AG04449 (cell line): ENCODE results near the gene KIAA0319L.

Experiments
- CTCF ChIA-PET: fragments of 350-600 bp; formaldehyde crosslinking; extraction: SDS; loops from one replicate; lab custom pipeline; 2021; ENCODE audit warnings: antibody characterized with exemption; lab: Yijun Ruan, JAX
- POLR2A ChIA-PET: fragments of 400-600, 350-600 bp; formaldehyde crosslinking; extraction: SDS; loops from one replicate; lab custom pipeline; 2020; ENCODE audit warnings: antibody characterized with exemption, inconsistent platforms; lab: Yijun Ruan, JAX
- DNase-seq: peaks from one replicate; pipeline ENCODE4 v3.0.0-alpha.2; 2010; ENCODE audit warnings: low read depth, low spot score
- H3K4me3 ChIP-seq: 2 replicates; pipeline ENCODE4 v1.5.1; 2011; ENCODE audit warnings: low read depth, mild to moderate bottlenecking, control low read depth, low read length
- TF ChIP-seq, protein P1 (sequence below): IDR thresholded peaks from one replicate; pipeline ENCODE4 v1.5.1; 2011; ENCODE audit warnings: mild to moderate bottlenecking, moderate library complexity, low read length, control low read depth, inconsistent platforms; ENCODE audit not compliant: insufficient read depth; ENCODE audit errors: missing control alignments

KIAA0319L gene

DNA sequence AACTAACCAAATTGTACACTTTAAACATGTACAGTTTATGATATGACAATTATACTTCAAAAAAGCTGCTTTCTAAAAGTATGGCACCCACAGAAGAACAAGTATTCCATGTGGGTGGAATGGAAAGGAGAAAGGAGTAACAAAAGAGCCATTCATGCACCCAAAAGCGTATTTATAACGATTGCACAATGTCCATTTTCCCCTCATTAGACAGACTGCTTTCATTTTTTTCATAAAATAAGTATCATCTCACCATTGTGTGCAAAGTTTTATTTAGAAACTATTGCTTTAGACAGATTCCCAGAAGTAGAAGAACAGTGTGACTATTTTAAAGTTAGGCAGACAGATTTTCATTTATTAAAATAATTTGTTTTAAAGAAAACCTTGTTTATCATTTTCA is 59.6 kb downstream of the KIAA0319L start:
- TF ChIP-seq, protein P1, sequence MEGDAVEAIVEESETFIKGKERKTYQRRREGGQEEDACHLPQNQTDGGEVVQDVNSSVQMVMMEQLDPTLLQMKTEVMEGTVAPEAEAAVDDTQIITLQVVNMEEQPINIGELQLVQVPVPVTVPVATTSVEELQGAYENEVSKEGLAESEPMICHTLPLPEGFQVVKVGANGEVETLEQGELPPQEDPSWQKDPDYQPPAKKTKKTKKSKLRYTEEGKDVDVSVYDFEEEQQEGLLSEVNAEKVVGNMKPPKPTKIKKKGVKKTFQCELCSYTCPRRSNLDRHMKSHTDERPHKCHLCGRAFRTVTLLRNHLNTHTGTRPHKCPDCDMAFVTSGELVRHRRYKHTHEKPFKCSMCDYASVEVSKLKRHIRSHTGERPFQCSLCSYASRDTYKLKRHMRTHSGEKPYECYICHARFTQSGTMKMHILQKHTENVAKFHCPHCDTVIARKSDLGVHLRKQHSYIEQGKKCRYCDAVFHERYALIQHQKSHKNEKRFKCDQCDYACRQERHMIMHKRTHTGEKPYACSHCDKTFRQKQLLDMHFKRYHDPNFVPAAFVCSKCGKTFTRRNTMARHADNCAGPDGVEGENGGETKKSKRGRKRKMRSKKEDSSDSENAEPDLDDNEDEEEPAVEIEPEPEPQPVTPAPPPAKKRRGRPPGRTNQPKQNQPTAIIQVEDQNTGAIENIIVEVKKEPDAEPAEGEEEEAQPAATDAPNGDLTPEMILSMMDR: no peak
- CTCF ChIA-PET: interaction anchor here (0.8 kb wide), 1 partner anchor 47 kb away, joined by 3 read pairs; no protein-coding TSS in a partner anchor
- DNase-seq: no peak
- POLR2A ChIA-PET: no interaction called here
- no peak overlapping the region for H3K4me3 ChIP-seq

DNA sequence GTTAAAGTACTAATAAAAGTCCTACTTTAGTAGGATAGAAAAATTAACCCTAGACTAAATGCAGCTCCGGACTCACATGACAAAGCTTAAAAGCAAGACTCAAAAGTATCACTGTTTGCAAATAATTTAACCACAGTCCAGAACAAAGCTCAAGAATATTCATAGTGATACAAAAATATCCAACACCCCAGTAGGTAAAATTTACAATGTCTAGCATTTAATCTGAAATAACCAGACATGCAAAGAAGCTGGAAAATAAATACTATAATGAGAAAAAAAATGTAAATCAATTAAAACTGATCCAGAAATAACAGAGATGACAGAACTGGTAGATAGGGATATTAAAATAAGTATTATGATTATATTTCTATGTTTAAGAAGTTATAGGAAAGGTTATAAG is 67.0 kb downstream of the KIAA0319L start:
- ChIA-PET POLR2A (no interaction called here), CTCF (interaction anchor here (1.3 kb wide), 1 partner anchor 39 kb away, joined by 4 read pairs; no protein-coding TSS in a partner anchor)
- DNase-seq: no peak
- TF ChIP-seq, protein P1: no peak
- no peak overlapping the region for H3K4me3 ChIP-seq

DNA sequence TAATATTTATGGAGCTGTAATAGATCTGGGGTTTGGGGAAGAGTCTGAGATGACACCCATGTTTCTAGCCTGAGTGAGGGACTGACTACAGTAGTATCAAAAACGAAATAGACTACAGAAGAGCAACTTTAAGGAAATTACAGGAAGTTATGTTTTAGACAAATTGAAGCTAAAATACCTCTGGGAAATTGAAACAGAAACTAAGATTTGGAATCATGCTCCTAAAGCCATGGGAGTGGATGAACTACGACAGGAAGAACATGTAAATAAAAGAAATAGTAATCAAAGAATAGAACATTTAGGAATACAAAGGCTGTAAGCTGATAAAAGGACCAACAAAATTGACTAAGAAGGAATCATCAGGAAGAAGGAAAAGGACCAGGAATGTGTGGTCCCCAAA is 68.9 kb downstream of the KIAA0319L start:
- ChIA-PET CTCF (interaction anchor here (1.3 to 1.7 kb wide), 3 partner anchors 18 to 37 kb away, joined by 4 to 6 read pairs (median 5); no protein-coding TSS in a partner anchor), POLR2A (no interaction called here)
- no peak overlapping the region for H3K4me3 ChIP-seq
- no peak for DNase-seq
- TF ChIP-seq, protein P1: no peak

DNA sequence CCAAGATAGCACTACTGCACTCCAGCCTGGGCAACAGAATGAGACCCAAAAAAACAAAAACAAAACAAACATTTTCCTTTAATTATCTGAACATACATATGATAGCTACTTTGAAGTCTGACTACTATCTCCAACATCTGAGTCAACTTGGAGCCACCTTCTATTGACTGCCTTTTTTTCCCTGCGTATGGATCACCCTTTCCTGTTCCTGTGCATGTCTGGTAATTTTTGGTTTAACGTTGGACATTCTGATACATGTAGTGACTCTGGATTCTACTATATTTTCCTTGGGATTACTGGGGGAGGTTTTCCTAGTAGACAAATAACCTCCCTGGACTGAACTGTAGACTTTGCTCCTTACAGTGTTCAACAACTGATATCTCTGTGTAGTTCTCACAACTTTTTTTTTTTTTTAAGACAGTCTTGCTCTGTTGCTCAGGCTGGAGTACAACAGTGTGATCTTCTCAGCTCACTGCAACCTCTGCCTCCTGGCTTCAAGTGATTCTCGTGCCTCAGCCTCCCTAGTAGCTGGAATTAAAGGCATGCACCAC is 70.3 kb downstream of the KIAA0319L start:
- ChIA-PET POLR2A (no interaction called here), CTCF (no interaction called here)
- no peak for DNase-seq
- TF ChIP-seq, protein P1: no peak
- H3K4me3 ChIP-seq: no peak overlapping the region

DNA sequence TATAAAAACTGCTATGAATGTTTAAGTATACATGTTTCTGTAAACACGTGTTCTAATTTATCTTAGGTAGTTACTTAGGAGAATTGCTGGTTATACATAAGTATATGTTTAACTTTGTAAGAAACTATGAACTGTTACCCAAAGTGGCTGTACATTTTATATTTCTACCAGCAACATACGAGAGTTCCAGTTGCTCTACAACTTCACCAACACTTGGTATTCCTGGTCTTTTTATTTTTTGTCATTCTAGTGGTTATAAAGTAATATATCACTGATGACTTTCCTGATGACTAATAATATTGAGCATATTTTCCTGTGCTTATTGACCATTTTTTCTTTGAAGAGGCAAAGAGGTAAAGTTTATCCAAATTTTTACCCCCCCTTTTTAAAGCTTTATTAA is 76.0 kb downstream of the KIAA0319L start:
- ChIA-PET POLR2A (no interaction called here), CTCF (interaction anchor here (1.5 kb wide), 1 partner anchor 23 kb away, joined by 4 read pairs; no protein-coding TSS in a partner anchor)
- TF ChIP-seq, protein P1: no peak
- DNase-seq: no peak
- no peak overlapping the region for H3K4me3 ChIP-seq

DNA sequence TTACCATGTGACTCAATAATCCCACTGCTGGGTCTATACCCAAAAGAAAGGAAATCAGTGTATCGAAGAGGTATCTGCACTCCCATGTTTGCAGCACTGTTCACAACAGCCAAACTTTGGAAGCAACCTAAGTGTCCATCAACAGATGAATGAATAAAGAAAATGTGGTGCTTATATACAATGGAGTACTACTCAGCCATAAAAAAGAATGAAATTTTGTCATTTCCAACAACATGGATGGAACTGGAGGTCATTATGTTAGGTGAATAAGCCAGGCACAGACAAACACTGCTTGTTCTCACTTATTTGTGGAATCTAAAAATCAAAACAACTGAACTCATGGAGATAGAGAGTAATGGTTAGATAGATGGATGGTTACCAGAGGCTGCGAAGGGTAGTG is 79.3 kb downstream of the KIAA0319L start:
- TF ChIP-seq, protein P1: no peak
- no peak overlapping the region for H3K4me3 ChIP-seq
- no peak for DNase-seq
- CTCF ChIA-PET: no interaction called here
- POLR2A ChIA-PET: no interaction called here
